Measurements from ENCODE around the gene ZNF705A. TPM values are rescaled to one million over a fixed set of nuclear protein-coding genes. Genes with fewer than 3 reads are reported as not detected.

Gene ZNF705A
- total RNA-seq, 2 experiments from 2014 or later, result not detected

Other genes with a start within 250 kb of the ZNF705A start
- gene SLC2A3, start 220.8 kb upstream of the ZNF705A start, total RNA-seq, result 100 to 1,000 TPM; 310 to 315 TPM
- 10 to 100 TPM; 16.7 to 17.1 TPM for gene FOXJ2, start 124.3 kb upstream of the ZNF705A start, total RNA-seq
- under 1 TPM; 0.94 to 0.97 TPM for gene C3AR1, start 90.7 kb upstream of the ZNF705A start, total RNA-seq
- gene NECAP1, start 74.7 kb upstream of the ZNF705A start, total RNA-seq, result 10 to 100 TPM; 29.4 to 32.2 TPM
- 1 to 10 TPM; 1.2 TPM for gene CLEC4A, start 33.4 kb upstream of the ZNF705A start, total RNA-seq
- under 1 TPM; 0.41 to 0.43 TPM for gene FAM90A1, start 70.6 kb downstream of the ZNF705A start, total RNA-seq